HG03060 (cell line): Measurements from ENCODE around the gene NR1I3.
"Not testable (repeated sequence)": the region's sequence is repeated elsewhere in the genome, so short reads cannot be mapped to it uniquely, and the experiment has no call there.

ENCODE experiments used
- ATAC-seq: cut with Tn5 transposase; IDR thresholded peaks from one replicate; pipeline ENCODE4 v1.9.1; 2021; ENCODE audit warnings: low read depth, moderate number of reproducible peaks; ENCODE audit not compliant: unreplicated experiment

NR1I3 gene, protein sequence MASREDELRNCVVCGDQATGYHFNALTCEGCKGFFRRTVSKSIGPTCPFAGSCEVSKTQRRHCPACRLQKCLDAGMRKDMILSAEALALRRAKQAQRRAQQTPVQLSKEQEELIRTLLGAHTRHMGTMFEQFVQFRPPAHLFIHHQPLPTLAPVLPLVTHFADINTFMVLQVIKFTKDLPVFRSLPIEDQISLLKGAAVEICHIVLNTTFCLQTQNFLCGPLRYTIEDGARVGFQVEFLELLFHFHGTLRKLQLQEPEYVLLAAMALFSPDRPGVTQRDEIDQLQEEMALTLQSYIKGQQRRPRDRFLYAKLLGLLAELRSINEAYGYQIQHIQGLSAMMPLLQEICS

DNA sequence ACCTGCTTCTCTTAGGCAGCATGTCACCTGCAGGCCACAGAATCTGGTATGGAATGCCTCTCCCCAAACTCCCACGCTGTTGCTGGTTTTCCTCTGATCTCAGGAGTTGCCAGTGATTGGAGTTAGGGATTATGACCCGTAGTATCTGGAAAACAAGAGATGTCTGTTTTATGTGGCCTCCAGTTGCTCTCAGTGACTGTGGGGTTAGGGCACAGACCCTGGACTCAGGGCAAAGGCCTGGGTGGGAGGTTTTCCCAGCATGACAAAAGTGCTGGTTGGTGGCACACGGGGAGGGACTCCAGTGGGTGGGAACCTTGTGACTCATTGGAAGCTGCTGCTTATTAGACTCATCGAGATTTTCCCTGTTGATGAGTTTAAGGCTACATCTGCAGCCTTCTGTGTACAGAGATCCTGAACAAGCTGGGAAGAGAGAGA lies at the start of gene NR1I3:
Gene NR1I3 (minus strand): TSS at position 165 of the 435 bp plus-strand sequence. CDS start 1,638 bp downstream, outside the sequence.
- no peak for ATAC-seq

- no peak for ATAC-seq
Observed at GRCh38 chr1:161287482-161288054, 49.6 kb upstream of the NR1I3 start.

DNA sequence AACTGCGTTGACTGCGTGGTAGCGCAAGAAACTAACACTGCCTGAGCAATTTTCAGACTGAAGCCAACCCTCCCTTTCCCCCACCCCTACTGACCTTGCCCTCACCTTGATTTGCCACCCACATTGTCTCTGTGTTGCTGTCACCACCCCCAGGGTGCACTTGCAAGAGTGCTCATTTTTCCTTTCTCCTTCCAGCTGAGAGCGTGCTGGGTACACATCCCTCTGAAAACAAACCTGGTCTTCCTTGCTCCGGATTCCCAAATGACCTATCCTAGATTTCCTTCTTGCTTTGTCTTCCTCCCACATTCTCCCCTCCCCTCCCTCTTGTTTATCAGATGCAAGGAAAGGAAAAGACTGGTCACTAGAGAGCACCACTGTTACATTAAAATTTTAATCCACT lies 47.5 kb upstream of the NR1I3 start:
- ATAC-seq: no peak

GRCh38 chr1:161285113-161285512 lies 47.1 kb upstream of the NR1I3 start:
- ATAC-seq: no peak

GRCh38 chr1:161282991-161283390 lies 45.0 kb upstream of the NR1I3 start:
- ATAC-seq: no peak

GRCh38 chr1:161274874-161275273 lies 36.9 kb upstream of the NR1I3 start:
- no peak for ATAC-seq

DNA sequence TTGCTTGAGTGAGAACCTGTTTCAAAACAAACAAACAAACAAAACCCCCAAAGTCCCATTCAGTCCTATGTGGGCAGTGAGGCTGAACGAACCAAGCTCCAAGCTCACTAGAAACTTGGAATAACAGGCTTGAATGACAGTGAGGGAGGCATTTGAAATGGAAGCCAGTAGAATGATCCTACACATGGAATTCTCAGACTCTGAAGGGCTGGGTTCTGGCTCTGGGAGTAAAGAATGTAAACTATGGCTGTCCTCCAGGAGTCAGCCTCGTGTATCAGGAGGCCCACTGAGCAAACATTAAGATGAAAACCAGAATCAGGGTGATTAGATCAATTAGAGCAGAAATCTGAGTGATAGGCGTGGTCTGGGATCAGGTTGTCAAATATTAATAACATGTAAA lies 35.4 kb upstream of the NR1I3 start:
- ATAC-seq: no peak

DNA sequence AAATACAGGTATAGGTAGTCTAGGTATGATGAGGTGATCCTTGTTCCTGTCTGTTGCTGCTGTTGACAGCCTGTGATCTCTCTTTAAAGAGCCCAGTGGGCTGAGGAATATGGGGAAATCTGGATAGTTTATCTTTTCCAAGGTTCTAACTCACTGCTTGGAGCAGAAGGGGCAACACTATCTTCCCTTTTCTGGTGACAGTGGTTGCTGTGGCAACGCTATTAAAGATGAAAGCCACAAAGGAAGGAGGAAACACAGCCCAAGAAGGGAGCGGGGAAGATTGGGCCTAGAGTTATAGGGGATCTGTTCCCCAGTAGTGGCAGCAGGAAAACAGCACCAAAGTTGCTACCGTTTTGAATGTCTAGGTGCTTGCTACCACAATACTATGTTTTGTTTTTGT lies 29.3 kb upstream of the NR1I3 start:
- ATAC-seq: no peak

- ATAC-seq: no peak
Observed at GRCh38 chr1:161266836-161267235, 28.8 kb upstream of the NR1I3 start.

- no peak for ATAC-seq
Observed at GRCh38 chr1:161266202-161266601, 28.2 kb upstream of the NR1I3 start.

DNA sequence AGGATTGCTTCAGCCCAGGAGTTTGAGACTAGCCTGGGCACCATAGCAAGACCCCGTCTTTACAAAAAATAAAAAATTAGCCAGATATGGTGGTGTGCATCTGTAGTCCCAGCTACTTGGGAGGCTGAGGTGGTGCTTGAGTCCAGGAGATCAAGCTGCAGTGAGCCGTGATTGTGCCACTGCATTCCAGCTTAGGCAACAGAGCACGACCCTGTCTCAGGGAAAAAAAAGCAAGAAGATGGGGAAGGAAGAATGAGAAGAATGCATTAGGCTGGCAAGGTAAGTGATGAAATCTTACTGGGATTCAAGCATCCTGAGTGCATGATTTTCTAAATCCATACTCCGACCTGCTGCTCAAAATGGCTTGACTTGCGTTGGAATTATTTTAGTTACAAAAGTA lies 27.3 kb upstream of the NR1I3 start:
- no peak for ATAC-seq

DNA sequence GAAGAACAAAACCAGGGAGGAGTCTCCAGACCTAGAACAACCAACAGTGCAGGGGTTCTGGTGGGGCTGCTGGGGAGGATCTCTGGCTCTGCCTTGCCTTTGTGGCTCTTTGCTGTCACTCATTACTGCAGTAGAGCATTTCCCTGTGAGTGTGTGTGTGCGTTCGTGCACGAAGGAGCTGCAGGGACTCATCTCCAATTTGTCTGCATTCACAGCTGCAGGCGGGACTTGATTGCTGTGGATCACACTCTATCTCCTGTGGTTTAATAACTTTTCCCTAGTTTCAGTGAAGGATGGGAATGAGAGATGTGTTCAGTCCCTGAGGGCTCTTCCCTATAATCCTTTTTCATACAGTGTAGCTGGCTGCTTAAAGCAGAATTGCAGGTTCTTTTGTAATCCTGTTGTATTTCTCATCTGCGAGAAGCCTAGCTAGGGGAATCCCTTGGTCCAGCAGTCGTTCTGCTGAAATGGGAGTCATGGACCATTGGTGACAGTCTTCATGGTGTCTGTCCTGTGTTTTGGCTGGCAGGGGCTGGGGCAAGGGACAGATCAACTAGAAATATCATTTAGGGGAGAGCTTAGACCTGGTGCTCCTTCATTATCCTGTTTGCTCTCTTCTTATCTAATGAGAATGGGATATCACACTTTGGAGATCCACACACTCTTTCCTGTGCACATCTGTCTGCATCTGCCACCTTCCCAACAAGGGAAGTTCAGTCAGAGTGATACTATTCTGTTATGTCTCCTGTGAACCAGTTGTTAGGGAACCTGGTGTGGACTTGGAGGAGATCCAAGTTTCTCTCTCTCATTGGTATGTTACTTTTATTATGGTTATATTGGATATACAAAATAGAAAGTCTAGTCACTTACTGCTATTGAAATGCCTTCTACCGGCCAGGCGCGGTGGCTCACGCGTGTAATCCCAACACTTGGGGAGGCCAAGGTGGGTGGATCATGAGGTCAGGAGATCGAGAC lies 23.5 kb upstream of the NR1I3 start:
- ATAC-seq: no peak

DNA sequence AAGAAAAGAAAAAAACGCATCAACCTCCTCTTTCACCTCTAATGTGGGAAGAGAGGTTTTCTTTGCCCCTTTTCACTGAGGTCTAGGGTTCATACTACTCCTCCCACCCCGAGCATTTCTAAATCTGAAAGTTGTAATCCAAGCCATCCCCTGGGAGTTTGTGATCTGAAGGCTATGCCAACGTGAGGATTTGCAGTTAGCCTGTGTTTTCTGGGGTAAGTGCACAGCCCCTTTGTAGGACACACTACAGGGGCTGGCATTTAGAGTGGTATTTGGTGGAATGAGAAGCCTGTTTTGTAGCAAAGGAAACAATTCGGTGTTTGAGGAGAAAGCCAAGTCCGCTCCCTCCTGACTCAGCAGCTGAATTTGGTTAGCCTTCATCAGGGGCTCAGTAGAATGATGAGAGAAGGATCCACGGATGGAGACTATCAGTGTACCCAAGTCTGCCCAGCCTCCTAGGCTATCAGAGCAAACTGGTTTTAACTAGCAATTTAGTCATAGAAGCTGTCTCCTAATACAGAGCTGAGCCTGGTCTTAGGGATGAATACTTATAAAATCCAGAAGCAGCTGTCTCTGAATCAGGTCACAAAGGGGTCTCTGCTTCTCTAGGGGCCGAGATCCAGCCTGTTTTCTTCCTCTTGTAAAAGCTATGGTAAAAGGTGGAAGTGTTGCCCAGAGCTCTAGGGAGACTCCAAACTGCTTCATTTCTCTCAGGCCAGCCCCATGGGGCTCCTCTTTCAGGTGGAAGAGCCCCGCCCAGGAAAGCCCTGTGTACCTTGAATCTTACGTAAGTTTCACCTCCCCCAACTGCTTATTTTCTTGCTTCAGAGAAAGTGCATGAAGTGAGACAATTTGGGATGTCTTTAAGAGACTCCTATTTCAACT lies 22.6 kb upstream of the NR1I3 start:
- no peak for ATAC-seq

DNA sequence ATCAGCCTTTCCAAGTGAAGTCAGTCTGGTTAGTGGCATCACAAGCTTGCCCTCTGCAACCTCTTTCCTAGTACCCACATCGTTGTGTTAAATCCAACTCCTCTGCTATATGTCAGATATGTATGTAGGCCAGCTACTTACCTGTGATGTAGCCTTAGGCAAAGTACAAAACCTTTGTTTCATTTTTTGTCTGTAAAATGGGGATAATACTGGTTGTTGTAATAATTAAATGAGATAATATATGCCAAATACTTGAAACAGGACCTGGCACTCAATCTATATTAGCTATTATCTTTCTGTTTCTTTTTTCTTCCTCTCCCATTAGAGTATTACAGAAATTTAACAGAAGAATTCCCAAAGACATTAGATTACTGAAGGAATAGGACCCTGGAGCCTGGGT lies 21.8 kb upstream of the NR1I3 start:
- no peak for ATAC-seq

DNA sequence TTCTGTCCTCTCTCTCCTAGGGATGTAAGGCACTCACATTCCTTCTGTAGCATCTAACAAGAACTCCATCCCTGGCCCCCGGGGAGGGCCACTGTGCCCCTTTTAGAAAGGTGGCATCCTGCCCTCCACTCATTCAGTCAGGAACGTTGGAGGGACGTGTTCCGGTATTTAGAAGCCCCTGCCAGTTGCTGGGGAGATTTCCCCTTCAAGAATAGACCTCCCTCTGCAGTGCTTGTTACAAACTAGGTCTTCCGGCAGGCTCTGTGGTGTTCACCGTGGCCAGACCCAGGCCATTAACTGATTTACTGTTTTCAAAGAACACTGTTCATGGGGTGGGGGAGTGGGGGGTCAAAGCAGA lies 21.3 kb upstream of the NR1I3 start:
- no peak for ATAC-seq

DNA sequence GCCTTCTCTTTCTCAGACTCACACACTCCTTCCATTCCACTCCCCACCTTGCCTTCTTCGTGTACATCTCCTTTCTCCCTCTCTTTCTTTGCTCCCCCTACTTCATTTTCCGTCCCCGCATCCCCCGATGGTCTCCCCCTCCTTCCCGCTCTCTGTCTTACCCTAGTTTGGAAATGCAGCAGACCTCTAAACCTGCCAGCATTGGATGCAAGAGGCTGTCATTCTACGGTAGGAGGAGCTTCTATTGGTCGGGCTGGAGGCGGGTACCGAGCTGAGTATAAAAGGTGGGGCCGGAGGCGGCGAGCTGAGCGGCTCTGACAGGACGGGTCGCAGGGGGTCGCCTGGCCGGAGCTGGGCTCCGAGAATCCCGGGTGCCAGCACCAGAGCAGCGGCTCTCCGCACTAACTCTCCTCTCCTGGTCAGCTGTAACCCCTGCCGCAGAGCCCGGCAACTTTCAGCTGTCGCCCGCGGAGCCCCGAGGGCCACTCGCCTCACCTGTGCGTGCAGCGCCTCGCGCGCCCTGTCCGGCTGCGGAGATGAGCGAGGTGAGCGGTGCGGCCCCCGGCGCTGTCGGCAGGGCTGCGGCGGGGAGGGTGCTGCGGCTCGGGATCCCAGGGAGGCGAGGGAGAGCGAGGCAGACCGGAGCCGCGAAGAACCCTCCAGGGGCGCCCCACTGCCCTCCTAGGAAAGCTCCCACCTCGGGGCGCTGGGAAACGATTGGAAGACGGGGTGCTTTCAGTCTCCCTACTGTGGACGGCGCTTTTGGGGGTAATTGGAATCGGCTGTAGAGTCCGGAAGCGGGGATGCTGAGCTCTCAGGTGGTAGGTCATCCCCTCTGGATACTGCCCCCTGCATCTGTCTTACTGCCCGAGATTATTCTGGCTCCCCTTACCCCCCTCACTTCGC lies 20.7 kb upstream of the NR1I3 start, which contains the start of gene PCP4L1:
Gene PCP4L1 (plus strand): TSS at position 307 of the 906 bp plus-strand sequence. CDS start 230 bp downstream, at position 537.
- peak; percentile 72 for ATAC-seq

- not testable (repeated sequence) for ATAC-seq
Observed at GRCh38 chr1:161257109-161257508, 19.1 kb upstream of the NR1I3 start.

DNA sequence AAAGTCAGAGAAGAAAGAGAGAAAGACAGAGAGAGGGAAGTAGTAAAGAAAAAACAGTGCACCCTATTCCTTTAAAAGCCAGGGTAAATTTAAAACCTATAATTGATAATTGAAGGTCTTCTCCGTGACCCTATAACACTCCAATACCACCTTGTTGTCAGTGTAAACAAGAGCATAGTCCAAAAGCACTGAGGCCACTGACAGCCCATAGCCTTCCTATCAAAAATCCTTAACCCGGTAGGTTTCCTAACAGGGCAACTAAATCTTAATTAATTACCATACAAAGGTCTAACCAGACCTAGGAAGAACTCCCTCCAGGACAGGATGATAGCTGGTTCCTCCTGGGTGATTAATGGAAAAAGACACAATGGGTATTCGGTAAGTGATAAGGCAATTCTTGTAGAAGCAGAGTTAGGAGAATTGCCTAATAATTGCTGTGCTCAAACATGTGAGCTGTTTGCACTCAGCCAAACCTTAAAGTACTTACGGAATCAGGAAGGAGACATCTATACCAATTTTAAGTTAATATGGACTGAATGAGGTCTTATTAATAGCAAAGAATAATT lies 18.0 kb upstream of the NR1I3 start:
- not testable (repeated sequence) for ATAC-seq

- ATAC-seq: not testable (repeated sequence)
Observed at GRCh38 chr1:161255302-161255701, 17.3 kb upstream of the NR1I3 start.
